ENCODE results near the gene ARGLU1.

- TF ChIP-seq CTCF (conservative IDR thresholded peaks at IDR 0.05; ENCODE audit: low read depth in 2 of 2), result no peak
- no peak for TF ChIP-seq CREB1 (CRISPR knock-in tag; IDR thresholded peaks at IDR 0.05; ENCODE audit: low read depth)
- TF ChIP-seq REST (IDR thresholded peaks at IDR 0.05; ENCODE audit: unreplicated experiment), result no peak
- no peak for TF ChIP-seq POLR2AphosphoS5 (IDR thresholded peaks at IDR 0.05; ENCODE audit: low read depth)
- no peak for TF ChIP-seq NANOG (IDR thresholded peaks at IDR 0.05; ENCODE audit: borderline replicate concordance)
- no peak for TF ChIP-seq ETS1 (IDR thresholded peaks at IDR 0.05)
- TF ChIP-seq ZNF331 (CRISPR knock-in tag; IDR thresholded peaks at IDR 0.05; ENCODE audit: low read depth), result no peak
- TF ChIP-seq EZH2 (IDR thresholded peaks at IDR 0.05; ENCODE audit: low read depth, unreplicated experiment), result no peak
- no peak for TF ChIP-seq JUNB (IDR thresholded peaks at IDR 0.05; ENCODE audit: unreplicated experiment)
Measured at GRCh38 chr13:106573284-106573846, 5.4 kb upstream of the ARGLU1 start.

Measured in GM23338 (cell line).